Measurements from ENCODE around the gene UNC45B. TPM values are rescaled to one million over a fixed set of nuclear protein-coding genes. Genes with fewer than 3 reads are reported as not detected.
"Not testable (repeated sequence)": the region's sequence is repeated elsewhere in the genome, so short reads cannot be mapped to it uniquely, and the experiment has no call there.

Gene UNC45B
- total RNA-seq, 4 donors from 2014 or later, result 0.06 TPM; not detected in 3

DNA sequence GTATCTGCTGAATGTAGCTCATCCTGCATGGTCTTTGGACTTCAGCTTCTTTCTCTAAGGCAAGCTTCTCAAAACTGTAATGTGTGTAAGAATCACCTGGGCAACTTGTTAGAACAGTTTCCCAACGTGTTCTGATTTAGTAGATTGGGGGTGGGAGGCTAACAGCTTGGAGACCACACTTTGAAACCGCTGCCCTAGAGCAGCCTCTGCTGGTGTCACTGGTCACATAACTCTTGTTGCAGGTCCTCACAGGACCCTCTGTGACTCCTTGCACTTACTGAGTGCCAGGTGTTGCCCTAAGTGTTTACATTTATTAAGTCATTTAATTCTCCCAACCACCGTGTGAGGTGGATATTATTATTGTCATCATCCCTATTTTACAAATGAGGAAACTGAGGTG is 36.7 kb downstream of the UNC45B start:
- TF ChIP-seq, protein P1, sequence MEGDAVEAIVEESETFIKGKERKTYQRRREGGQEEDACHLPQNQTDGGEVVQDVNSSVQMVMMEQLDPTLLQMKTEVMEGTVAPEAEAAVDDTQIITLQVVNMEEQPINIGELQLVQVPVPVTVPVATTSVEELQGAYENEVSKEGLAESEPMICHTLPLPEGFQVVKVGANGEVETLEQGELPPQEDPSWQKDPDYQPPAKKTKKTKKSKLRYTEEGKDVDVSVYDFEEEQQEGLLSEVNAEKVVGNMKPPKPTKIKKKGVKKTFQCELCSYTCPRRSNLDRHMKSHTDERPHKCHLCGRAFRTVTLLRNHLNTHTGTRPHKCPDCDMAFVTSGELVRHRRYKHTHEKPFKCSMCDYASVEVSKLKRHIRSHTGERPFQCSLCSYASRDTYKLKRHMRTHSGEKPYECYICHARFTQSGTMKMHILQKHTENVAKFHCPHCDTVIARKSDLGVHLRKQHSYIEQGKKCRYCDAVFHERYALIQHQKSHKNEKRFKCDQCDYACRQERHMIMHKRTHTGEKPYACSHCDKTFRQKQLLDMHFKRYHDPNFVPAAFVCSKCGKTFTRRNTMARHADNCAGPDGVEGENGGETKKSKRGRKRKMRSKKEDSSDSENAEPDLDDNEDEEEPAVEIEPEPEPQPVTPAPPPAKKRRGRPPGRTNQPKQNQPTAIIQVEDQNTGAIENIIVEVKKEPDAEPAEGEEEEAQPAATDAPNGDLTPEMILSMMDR (IDR thresholded peaks at IDR 0.05), result no peak
- DNase-seq (ENCODE audit: low spot score) (no peak), ATAC-seq (ENCODE audit: low FRiP score) (no peak)

DNA sequence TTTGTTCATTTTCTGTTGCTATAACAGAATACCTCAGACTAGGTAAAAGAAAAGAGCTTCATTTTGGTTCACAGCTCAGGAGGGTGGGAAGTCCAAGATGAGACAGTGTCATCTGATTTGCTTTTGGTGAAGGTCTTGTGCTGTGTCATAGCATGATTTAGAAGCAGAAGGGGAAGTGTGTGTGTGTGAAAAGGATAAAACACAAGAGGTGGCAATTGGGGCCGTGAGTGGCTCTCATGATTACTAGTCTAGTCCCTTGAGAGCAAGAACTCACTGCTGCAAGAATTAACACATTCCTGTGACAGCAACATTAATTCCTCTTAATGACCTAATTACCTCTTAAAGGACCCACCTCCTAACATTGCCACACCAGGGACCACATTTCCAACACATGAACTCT is 38.2 kb downstream of the UNC45B start:
- DNase-seq (ENCODE audit: low spot score) (no peak), ATAC-seq (ENCODE audit: low FRiP score) (no peak)
- TF ChIP-seq, protein P1 (IDR thresholded peaks at IDR 0.05), result no peak

DNA sequence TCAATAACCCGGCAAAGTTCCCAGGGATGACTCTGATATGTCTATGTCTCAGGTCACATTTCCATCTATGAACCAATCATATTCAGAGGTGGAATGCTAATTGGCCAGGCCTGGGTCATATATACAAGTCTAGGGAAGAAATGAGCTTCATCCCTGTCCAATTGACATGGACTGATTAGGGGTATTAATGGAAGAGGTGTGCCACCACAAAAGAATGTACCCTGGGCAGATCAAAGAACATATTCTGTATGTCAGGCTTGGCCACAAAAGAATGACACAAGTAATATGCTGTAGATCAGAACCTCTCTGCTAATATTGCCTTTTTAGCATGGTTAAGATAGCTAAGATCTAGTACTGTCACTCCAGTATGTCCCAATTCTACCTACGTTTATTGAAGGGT is 39.9 kb downstream of the UNC45B start:
- DNase-seq (ENCODE audit: low spot score), result no peak
- TF ChIP-seq, protein P1 (IDR thresholded peaks at IDR 0.05), result no peak

DNA sequence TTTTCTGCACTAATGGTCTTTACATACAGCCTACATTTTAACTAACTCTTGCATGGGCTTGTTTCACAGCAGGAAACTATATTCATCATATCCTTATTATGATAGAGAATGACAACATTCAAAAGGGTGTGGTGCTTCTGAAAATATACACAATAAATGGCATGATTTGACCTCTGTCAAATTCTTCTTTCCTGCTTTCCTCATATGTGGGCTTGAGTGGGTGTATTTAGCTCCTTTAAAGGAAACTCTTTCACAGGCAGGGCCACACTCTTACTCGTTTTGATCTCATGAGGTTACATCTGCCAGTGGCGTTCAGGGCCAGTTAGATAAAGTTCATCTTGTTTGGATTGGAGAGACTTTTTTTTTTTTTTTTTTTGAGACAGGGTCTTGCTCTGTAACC is 40.5 kb downstream of the UNC45B start:
- ATAC-seq (ENCODE audit: low FRiP score), result no peak
- TF ChIP-seq, protein P1 (IDR thresholded peaks at IDR 0.05), result no peak

More for the DNA sequence above, 39.9 kb downstream of the UNC45B start:
- no peak for ATAC-seq (ENCODE audit: low FRiP score)

DNA sequence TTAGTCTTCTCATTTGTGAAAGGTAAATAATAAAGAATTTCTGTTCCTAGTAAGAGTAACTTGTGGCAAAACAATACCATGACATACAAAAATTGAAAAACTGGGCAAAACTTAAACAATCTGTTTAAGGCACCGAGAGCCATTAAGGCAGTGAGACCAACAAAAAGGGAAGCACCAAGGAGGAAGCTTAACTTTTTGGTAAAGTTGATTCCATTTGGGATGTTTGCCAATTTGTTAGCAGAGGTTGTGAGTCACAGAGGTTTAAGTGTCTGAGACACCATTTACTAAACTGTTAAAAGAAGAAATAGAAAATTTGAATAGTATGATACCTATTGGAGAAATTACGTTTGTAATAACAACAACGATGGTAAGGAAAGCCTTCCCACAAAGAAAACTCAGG is 41.7 kb downstream of the UNC45B start:
- ATAC-seq (ENCODE audit: low FRiP score) (no peak), DNase-seq (ENCODE audit: low spot score) (no peak)
- TF ChIP-seq, protein P1 (IDR thresholded peaks at IDR 0.05), result no peak

More for the DNA sequence above, 40.5 kb downstream of the UNC45B start:
- no peak for DNase-seq (ENCODE audit: low spot score)

DNA sequence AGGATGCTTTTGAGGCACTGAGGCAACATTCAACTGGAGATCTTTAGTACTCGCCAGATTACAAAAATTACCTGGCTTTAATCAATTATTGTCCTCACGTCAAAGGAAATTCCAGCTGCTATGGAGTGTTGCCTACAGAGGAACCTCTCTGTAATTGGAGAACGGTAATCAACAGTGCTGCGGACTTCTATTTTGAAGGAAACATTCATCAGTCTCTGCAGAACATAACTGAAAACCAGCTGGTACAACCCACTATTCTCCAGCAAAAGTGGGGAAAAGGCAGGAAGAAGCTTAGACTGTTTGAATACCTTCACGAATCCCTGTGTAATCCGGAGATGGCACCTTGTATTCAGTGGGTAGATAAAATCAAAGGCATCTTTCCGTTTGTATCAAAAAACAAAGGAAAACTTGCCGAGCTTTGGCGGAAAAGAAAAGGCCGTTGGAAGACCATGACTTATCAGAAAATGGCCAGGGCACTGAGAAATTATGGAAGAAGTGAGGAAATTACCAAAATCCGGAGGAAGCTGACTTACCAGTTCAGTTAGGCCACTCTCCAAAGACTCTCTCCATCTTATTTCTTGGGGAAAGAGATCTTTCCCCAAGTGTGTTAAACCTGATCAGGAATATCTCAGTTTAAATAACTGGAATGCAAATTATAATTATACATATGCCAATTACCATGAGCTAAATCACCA is 43.5 kb downstream of the UNC45B start:
- TF ChIP-seq, protein P1 (IDR thresholded peaks at IDR 0.05), result no peak
- DNase-seq (ENCODE audit: low spot score), result no peak
- ATAC-seq (ENCODE audit: low FRiP score), result no peak

DNA sequence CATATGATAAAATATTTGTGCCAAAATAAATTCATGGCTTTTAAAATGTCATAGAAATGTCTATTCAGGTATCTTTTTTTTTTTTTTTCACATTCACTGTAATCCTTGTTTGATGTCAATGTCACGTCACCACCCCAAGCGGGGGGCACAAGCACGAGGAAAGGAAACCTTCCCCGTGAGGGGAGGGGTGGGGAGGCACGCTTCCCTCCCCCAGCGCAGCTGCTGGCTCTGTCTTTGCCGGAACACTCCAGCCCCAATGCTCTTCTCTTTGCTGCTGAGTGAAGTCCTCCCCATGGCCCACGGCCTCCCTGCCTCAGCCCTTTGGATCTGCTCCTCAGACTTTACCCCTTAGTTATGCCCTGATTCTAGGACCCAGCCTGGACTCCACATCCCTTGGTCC is 45.1 kb downstream of the UNC45B start:
- TF ChIP-seq, protein P1 (IDR thresholded peaks at IDR 0.05), result no peak
- ATAC-seq (ENCODE audit: low FRiP score) (no peak), DNase-seq (ENCODE audit: low spot score) (no peak)

DNA sequence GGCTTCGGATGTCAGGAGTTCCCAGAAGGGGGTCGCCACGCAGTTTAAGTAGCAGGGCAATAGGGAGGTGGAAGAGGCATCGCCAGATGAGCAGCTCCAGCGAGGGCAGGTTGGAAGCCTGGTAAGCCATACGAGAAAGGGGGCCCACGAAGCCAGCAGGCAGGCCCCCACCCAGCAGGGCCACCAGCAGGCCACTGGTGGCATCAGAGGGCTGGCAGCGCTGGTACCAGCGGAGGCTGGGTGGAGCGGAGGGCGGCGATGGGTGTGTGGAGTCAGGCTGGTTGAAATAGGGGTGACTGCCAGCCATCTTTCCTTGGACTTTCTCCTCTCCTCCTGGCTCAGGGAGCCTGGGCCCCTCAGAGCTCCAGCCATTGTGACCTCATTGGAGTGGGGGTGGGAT is 46.4 kb downstream of the UNC45B start, which contains the start of gene SLC35G3:
Gene SLC35G3 (minus strand): TSS at position 393 of the 400 bp plus-strand sequence. CDS start 86 bp downstream, at position 307.
- DNase-seq (ENCODE audit: low spot score); ATAC-seq (ENCODE audit: low FRiP score): not testable (repeated sequence)

DNA sequence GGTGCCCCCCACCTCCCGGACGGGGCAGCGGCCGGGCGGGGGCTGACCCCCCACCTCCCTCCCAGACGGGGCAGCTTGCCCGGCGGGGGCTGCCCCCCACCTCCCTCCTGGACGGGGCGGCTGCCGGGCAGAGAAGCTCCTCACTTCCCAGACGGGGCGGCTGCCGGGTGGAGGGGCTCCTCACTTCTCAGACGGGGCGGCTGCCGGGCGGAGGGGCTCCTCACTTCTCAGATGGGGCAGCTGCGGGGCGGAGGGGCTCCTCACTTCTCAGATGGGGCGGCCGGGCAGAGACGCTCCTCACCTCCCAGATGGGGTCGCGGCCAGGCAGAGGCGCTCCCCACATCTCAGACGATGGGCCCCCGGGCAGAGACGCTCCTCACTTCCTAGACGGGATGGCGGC is 47.4 kb downstream of the UNC45B start:
- ATAC-seq (ENCODE audit: low FRiP score); DNase-seq (ENCODE audit: low spot score): not testable (repeated sequence)

DNA sequence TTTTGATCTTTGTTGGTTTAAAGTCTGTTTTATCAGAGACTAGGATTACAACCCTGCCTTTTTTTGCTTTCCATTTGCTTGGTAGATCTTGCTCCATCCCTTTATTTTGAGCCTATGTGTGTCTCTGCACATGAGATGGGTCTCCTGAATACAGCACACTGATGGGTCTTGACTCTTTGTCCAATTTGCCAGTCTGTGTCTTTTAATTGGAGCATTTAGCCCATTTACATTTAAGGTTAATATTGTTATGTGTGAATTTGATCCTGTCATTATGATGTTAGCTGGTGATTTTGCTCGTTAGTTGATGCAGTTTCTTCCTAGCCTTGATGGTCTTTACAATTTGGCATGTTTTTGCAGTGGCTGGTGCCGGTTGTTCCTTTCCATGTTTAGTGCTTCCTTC is 55.0 kb downstream of the UNC45B start:
- DNase-seq (ENCODE audit: low spot score); ATAC-seq (ENCODE audit: low FRiP score): not testable (repeated sequence)
